ENCODE results near the gene EIF4E1B.

EIF4E1B gene

GRCh38 chr5:176620333-176620981, 10.0 kb upstream of the EIF4E1B start:
- H3K9ac ChIP-seq (ENCODE audit: insufficient read length): no peak overlapping the region
- H3K36me3 ChIP-seq (ENCODE audit: insufficient read depth, low read length): no peaks in the 10 kb centered on the region
- no peak overlapping the region for H3K4me3 ChIP-seq
- TF ChIP-seq POLR2AphosphoS5 (IDR thresholded peaks at IDR 0.05; ENCODE audit: borderline replicate concordance, low read depth, low read length): no peak
- TF ChIP-seq EZH2 (IDR thresholded peaks at IDR 0.05): no peak
- TF ChIP-seq FOXP2 (optimal IDR thresholded peaks at IDR 0.05; ENCODE audit: control extremely low read depth, extremely low read length, insufficient read depth): no peak
- DNase-seq (ENCODE audit: low read depth, low spot score): no peak
- no peak overlapping the region for H3K27ac ChIP-seq
- H3K9me3 ChIP-seq (ENCODE audit: low read depth, low read length): no peaks in the 10 kb centered on the region

- Histone ChIP-seq H3K27ac (no peak overlapping the region), H3K4me3 (no peak overlapping the region)
These were observed 8.8 kb upstream of the EIF4E1B start for GRCh38 chr5:176621661-176622079.

GRCh38 chr5:176624142-176624541, 6.3 kb upstream of the EIF4E1B start:
- TF ChIP-seq FOXP2 (optimal IDR thresholded peaks at IDR 0.05; ENCODE audit: control extremely low read depth, extremely low read length, insufficient read depth) (no peak), EZH2 (IDR thresholded peaks at IDR 0.05) (no peak), POLR2AphosphoS5 (IDR thresholded peaks at IDR 0.05; ENCODE audit: borderline replicate concordance, low read depth, low read length) (no peak)
- H3K4me3 ChIP-seq: no peak overlapping the region
- H3K27ac ChIP-seq: no peak overlapping the region
- H3K9ac ChIP-seq (ENCODE audit: insufficient read length): no peak overlapping the region
- no peak for DNase-seq (ENCODE audit: low read depth, low spot score)
- H3K9me3 ChIP-seq (ENCODE audit: low read depth, low read length): no peaks in the 10 kb centered on the region
- H3K36me3 ChIP-seq (ENCODE audit: insufficient read depth, low read length): no peaks in the 10 kb centered on the region

More at GRCh38 chr5:176621661-176622079, 8.8 kb upstream of the EIF4E1B start:
- Histone ChIP-seq H3K9ac (ENCODE audit: insufficient read length) (no peak overlapping the region), H3K9me3 (ENCODE audit: low read depth, low read length) (no peaks in the 10 kb centered on the region), H3K36me3 (ENCODE audit: insufficient read depth, low read length) (no peaks in the 10 kb centered on the region)
- no peak for DNase-seq (ENCODE audit: low read depth, low spot score)
- TF ChIP-seq FOXP2 (optimal IDR thresholded peaks at IDR 0.05; ENCODE audit: control extremely low read depth, extremely low read length, insufficient read depth) (no peak), POLR2AphosphoS5 (IDR thresholded peaks at IDR 0.05; ENCODE audit: borderline replicate concordance, low read depth, low read length) (no peak), EZH2 (IDR thresholded peaks at IDR 0.05) (no peak)

- DNase-seq (ENCODE audit: low read depth, low spot score): no peak
- H3K27ac ChIP-seq: no peak overlapping the region
- no peak for TF ChIP-seq EZH2 (IDR thresholded peaks at IDR 0.05)
These were observed 5.5 kb upstream of the EIF4E1B start for GRCh38 chr5:176624938-176625337.

GRCh38 chr5:176625512-176625911, 5.0 kb upstream of the EIF4E1B start:
- DNase-seq (ENCODE audit: low read depth, low spot score): no peak
- TF ChIP-seq EZH2 (IDR thresholded peaks at IDR 0.05) (no peak), FOXP2 (optimal IDR thresholded peaks at IDR 0.05; ENCODE audit: control extremely low read depth, extremely low read length, insufficient read depth) (no peak), POLR2AphosphoS5 (IDR thresholded peaks at IDR 0.05; ENCODE audit: borderline replicate concordance, low read depth, low read length) (no peak)
- Histone ChIP-seq H3K4me3 (no peak overlapping the region), H3K36me3 (ENCODE audit: insufficient read depth, low read length) (no peaks in the 10 kb centered on the region), H3K9me3 (ENCODE audit: low read depth, low read length) (no peaks in the 10 kb centered on the region), H3K9ac (ENCODE audit: insufficient read length) (no peak overlapping the region), H3K27ac (no peak overlapping the region)

More at GRCh38 chr5:176624938-176625337, 5.5 kb upstream of the EIF4E1B start:
- H3K9me3 ChIP-seq (ENCODE audit: low read depth, low read length): no peaks in the 10 kb centered on the region
- no peak overlapping the region for H3K4me3 ChIP-seq
- H3K36me3 ChIP-seq (ENCODE audit: insufficient read depth, low read length): no peaks in the 10 kb centered on the region
- no peak overlapping the region for H3K9ac ChIP-seq (ENCODE audit: insufficient read length)

GRCh38 chr5:176625966-176626875, 4.3 kb upstream of the EIF4E1B start:
- no peaks in the 10 kb centered on the region for H3K36me3 ChIP-seq (ENCODE audit: insufficient read depth, low read length)
- DNase-seq (ENCODE audit: low read depth, low spot score): no peak
- no peak overlapping the region for H3K4me3 ChIP-seq
- H3K9ac ChIP-seq (ENCODE audit: insufficient read length): no peak overlapping the region
- TF ChIP-seq FOXP2 (optimal IDR thresholded peaks at IDR 0.05; ENCODE audit: control extremely low read depth, extremely low read length, insufficient read depth) (no peak), EZH2 (IDR thresholded peaks at IDR 0.05) (no peak), POLR2AphosphoS5 (IDR thresholded peaks at IDR 0.05; ENCODE audit: borderline replicate concordance, low read depth, low read length) (no peak)
- no peaks in the 10 kb centered on the region for H3K9me3 ChIP-seq (ENCODE audit: low read depth, low read length)
- H3K27ac ChIP-seq: no peak overlapping the region

GRCh38 chr5:176626876-176627236, 3.6 kb upstream of the EIF4E1B start:
- no peaks in the 10 kb centered on the region for H3K36me3 ChIP-seq (ENCODE audit: insufficient read depth, low read length)
- H3K27ac ChIP-seq: no peak overlapping the region
- DNase-seq (ENCODE audit: low read depth, low spot score): no peak
- TF ChIP-seq POLR2AphosphoS5 (IDR thresholded peaks at IDR 0.05; ENCODE audit: borderline replicate concordance, low read depth, low read length) (no peak), EZH2 (IDR thresholded peaks at IDR 0.05) (no peak), FOXP2 (optimal IDR thresholded peaks at IDR 0.05; ENCODE audit: control extremely low read depth, extremely low read length, insufficient read depth) (no peak)
- H3K4me3 ChIP-seq: no peak overlapping the region
- H3K9me3 ChIP-seq (ENCODE audit: low read depth, low read length): no peaks in the 10 kb centered on the region
- H3K9ac ChIP-seq (ENCODE audit: insufficient read length): no peak overlapping the region

- DNase-seq (ENCODE audit: low read depth, low spot score): no peak
- H3K9ac ChIP-seq (ENCODE audit: insufficient read length): no peak overlapping the region
- no peak for TF ChIP-seq POLR2AphosphoS5 (IDR thresholded peaks at IDR 0.05; ENCODE audit: borderline replicate concordance, low read depth, low read length)
- TF ChIP-seq EZH2 (IDR thresholded peaks at IDR 0.05): no peak
- TF ChIP-seq FOXP2 (optimal IDR thresholded peaks at IDR 0.05; ENCODE audit: control extremely low read depth, extremely low read length, insufficient read depth): no peak
- H3K27ac ChIP-seq: no peak overlapping the region
- no peak overlapping the region for H3K4me3 ChIP-seq
- H3K36me3 ChIP-seq (ENCODE audit: insufficient read depth, low read length): no peaks in the 10 kb centered on the region
- H3K9me3 ChIP-seq (ENCODE audit: low read depth, low read length): no peaks in the 10 kb centered on the region
These were observed 2.9 kb upstream of the EIF4E1B start for GRCh38 chr5:176627582-176627981.

Measured in SK-N-MC (cell line).